Gastrocnemius medialis (tissue), 4 donors: ENCODE data around the gene ADD2. TPM values are rescaled to one million over a fixed set of nuclear protein-coding genes. Genes with fewer than 3 reads are reported as not detected.

ENCODE experiments used
- ATAC-seq, 2 donors: fragments of 150-250 bp; one replicate each; pipeline ENCODE4 v1.9.1; 2016
- DNase-seq, 2 donors: peaks; one replicate each; pipeline ENCODE4 v3.0.0-alpha.2; 2019
- H3K27ac ChIP-seq, 4 donors: fragments of 200-600 bp; sonication (generic); 1 replicate in 1 of 4; 2 replicates in 3 of 4; pipeline ENCODE4 v1.5.1; 2016 to 2018; ENCODE audit warnings: mild to moderate bottlenecking in 2 of 4, moderate library complexity in 1 of 4
- H3K27me3 ChIP-seq, 3 donors: fragments of 200-600 bp; sonication (generic) in 2 of 3; 1 replicate in 1 of 3; 2 replicates in 2 of 3; pipeline versions ENCODE4 v1.5.1 to v1.6.0; 2016 to 2019; ENCODE audit warnings: mild to moderate bottlenecking in 1 of 3, moderate library complexity in 1 of 3
- H3K36me3 ChIP-seq, 2 donors: fragments of 200-600 bp; sonication (generic) in 1 of 2; one replicate each; pipeline ENCODE4 v1.5.1; 2017 to 2018
- H3K4me1 ChIP-seq, 2 donors: fragments of 200-600 bp; sonication (generic) in 1 of 2; one replicate each; pipeline ENCODE4 v1.5.1; 2016 to 2017; ENCODE audit warnings: mild to moderate bottlenecking in 2 of 2
- H3K4me3 ChIP-seq, 4 donors: fragments of 200-600 bp; sonication (generic) in 3 of 4; 1 replicate in 1 of 4; 2 replicates in 3 of 4; pipeline ENCODE4 v1.5.1; 2016 to 2019; ENCODE audit warnings: mild to moderate bottlenecking in 2 of 4
- H3K9me3 ChIP-seq, 3 donors: fragments of 200-600 bp; sonication (generic) in 2 of 3; 1 replicate in 1 of 3; 2 replicates in 2 of 3; pipeline ENCODE4 v1.5.1; 2016 to 2019
- POLR2A ChIP-seq, 2 donors: fragments of 450-650 bp; IDR thresholded peaks; one replicate each; pipeline ENCODE4 v1.6.1; 2017; ENCODE audit warnings: antibody characterized with exemption in 2 of 2, mild to moderate bottlenecking in 2 of 2, moderate library complexity in 2 of 2
- in situ Hi-C, 4 donors: fragments of 200-750 bp; cut with MboI; loops; one replicate each; pipeline versions ENCODE4 v1.15.0 to v1.8.0; 2017; ENCODE audit warnings: low sequenced_read_pairs in 4 of 4
- intact Hi-C: fragments of 100-400 bp; cut with DNase I; formaldehyde crosslinking; loops from one replicate; pipeline ENCODE4 v1.15.1; 2023; ENCODE audit warnings: low total_unique reads
- total RNA-seq, 4 donors: library from RNA; depleted of rRNA; stranded (reverse); fragments of >200 nt; gene quantifications; one replicate each; pipeline versions ENCODE4 v1.1.0 to v1.2.3, GENCODE V29; 2016
- TF ChIP-seq, protein P1 (sequence below), 5 experiments: fragments of 450-650 bp in 3 of 5; fragments of 200-600 bp in 2 of 5; sonication (generic) in 2 of 5; IDR thresholded peaks in 4 of 5; conservative IDR thresholded peaks in 1 of 5; 1 replicate in 4 of 5; 2 replicates in 1 of 5; pipeline ENCODE4 v1.5.1; 2016 to 2019; ENCODE audit warnings: antibody characterized with exemption in 5 of 5, mild to moderate bottlenecking in 3 of 5, moderate library complexity in 3 of 5

ADD2 gene
- total RNA-seq, 4 donors from 2014 or later, result 0.20 to 0.75 (median 0.48) TPM

- in situ Hi-C loops (no loop called here), intact Hi-C loops (no loop called here)
- TF ChIP-seq, protein P1, sequence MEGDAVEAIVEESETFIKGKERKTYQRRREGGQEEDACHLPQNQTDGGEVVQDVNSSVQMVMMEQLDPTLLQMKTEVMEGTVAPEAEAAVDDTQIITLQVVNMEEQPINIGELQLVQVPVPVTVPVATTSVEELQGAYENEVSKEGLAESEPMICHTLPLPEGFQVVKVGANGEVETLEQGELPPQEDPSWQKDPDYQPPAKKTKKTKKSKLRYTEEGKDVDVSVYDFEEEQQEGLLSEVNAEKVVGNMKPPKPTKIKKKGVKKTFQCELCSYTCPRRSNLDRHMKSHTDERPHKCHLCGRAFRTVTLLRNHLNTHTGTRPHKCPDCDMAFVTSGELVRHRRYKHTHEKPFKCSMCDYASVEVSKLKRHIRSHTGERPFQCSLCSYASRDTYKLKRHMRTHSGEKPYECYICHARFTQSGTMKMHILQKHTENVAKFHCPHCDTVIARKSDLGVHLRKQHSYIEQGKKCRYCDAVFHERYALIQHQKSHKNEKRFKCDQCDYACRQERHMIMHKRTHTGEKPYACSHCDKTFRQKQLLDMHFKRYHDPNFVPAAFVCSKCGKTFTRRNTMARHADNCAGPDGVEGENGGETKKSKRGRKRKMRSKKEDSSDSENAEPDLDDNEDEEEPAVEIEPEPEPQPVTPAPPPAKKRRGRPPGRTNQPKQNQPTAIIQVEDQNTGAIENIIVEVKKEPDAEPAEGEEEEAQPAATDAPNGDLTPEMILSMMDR (IDR thresholded peaks at IDR 0.05 in 4 of 5, conservative IDR thresholded peaks at IDR 0.05 in 1 of 5), result no peak
- no peak for TF ChIP-seq POLR2A (IDR thresholded peaks at IDR 0.05)
- ATAC-seq, result no peak
- no peaks in the 10 kb centered on the region for H3K4me1 ChIP-seq
- no peaks in the 10 kb centered on the region for H3K27me3 ChIP-seq
- H3K27ac ChIP-seq, result no peak overlapping the region
- H3K36me3 ChIP-seq, result no peaks in the 10 kb centered on the region
- no peak for DNase-seq
- no peak overlapping the region for H3K4me3 ChIP-seq
- no peaks in the 10 kb centered on the region for H3K9me3 ChIP-seq
Observed at GRCh38 chr2:70807828-70808118, 39.8 kb upstream of the ADD2 start.

- ATAC-seq, result no peak
- TF ChIP-seq POLR2A (IDR thresholded peaks at IDR 0.05), result no peak
- TF ChIP-seq, protein P1 (IDR thresholded peaks at IDR 0.05 in 4 of 5, conservative IDR thresholded peaks at IDR 0.05 in 1 of 5), result no peak
- in situ Hi-C loops, result no loop called here
Observed at GRCh38 chr2:70807102-70807827, 39.3 kb upstream of the ADD2 start.

DNA sequence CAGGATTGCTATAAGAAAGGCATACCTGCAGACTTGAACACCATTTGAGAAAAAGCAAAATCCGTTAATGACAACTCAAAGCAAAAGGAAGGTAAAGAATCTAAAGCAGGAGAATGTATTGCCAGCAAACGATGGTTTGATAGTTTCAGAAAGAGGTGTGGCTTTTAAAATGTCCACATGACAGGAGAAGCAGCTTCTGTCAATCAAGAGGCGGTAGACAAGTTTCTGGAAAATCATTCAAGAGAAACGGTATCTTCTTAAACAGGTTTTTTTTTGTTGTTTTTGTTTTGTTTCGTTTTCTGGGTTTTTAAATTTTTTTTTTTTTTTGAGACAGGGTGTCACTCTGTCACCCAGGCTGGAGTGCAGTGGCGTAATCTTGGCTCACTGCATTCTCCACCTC is 38.6 kb upstream of the ADD2 start:
- no peak overlapping the region for H3K27ac ChIP-seq
- H3K36me3 ChIP-seq, result no peaks in the 10 kb centered on the region
- H3K27me3 ChIP-seq, result no peaks in the 10 kb centered on the region
- ATAC-seq (no peak), DNase-seq (no peak)
- no peaks in the 10 kb centered on the region for H3K4me1 ChIP-seq
- no peaks in the 10 kb centered on the region for H3K9me3 ChIP-seq
- intact Hi-C loops, result no loop called here
- no peak for TF ChIP-seq POLR2A (IDR thresholded peaks at IDR 0.05)
- TF ChIP-seq, protein P1 (IDR thresholded peaks at IDR 0.05 in 4 of 5, conservative IDR thresholded peaks at IDR 0.05 in 1 of 5), result no peak
- in situ Hi-C loops, result no loop called here
- H3K4me3 ChIP-seq, result no peak overlapping the region

More at GRCh38 chr2:70807102-70807827, 39.3 kb upstream of the ADD2 start:
- Histone ChIP-seq H3K36me3 (no peaks in the 10 kb centered on the region), H3K27ac (no peak overlapping the region), H3K4me1 (no peaks in the 10 kb centered on the region), H3K27me3 (no peaks in the 10 kb centered on the region), H3K4me3 (no peak overlapping the region), H3K9me3 (no peaks in the 10 kb centered on the region)
- intact Hi-C loops, result no loop called here
- DNase-seq, result no peak

DNA sequence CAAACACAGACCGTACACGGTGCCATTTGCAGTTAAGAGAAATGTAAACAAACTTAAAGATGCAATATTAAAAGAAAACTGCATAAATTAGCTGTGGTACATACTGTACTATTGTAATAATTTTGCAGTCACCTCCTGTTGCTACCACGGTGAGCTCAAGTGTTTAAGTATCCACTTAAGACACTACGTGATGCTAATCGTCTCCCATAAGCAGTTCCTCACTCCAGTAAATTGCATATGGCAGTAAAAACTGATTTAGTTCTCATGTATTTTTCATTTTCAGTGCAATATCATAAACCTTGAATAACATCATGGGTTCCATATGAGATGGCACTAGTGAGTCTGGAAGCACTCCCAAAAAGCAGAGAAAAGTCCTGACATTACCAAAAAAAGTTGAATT is 38.0 kb upstream of the ADD2 start:
- DNase-seq, result no peak
- Histone ChIP-seq H3K4me3 (no peak overlapping the region), H3K9me3 (no peaks in the 10 kb centered on the region), H3K4me1 (no peaks in the 10 kb centered on the region), H3K36me3 (no peaks in the 10 kb centered on the region), H3K27me3 (no peaks in the 10 kb centered on the region), H3K27ac (no peak overlapping the region)
- no peak for TF ChIP-seq POLR2A (IDR thresholded peaks at IDR 0.05)
- TF ChIP-seq, protein P1 (IDR thresholded peaks at IDR 0.05 in 4 of 5, conservative IDR thresholded peaks at IDR 0.05 in 1 of 5), result no peak
- ATAC-seq, result no peak
- intact Hi-C loops (no loop called here), in situ Hi-C loops (no loop called here)
